HK-2 (cell line): ENCODE results near the gene ALDH3B2.
"Not testable (repeated sequence)": the region's sequence is repeated elsewhere in the genome, so short reads cannot be mapped to it uniquely, and the experiment has no call there.

Experiments
- DNase-seq: peaks from one replicate; pipeline ENCODE4 v3.0.0-alpha.2; 2018; ENCODE audit not compliant: unreplicated experiment

The ALDH3B2 gene

DNA sequence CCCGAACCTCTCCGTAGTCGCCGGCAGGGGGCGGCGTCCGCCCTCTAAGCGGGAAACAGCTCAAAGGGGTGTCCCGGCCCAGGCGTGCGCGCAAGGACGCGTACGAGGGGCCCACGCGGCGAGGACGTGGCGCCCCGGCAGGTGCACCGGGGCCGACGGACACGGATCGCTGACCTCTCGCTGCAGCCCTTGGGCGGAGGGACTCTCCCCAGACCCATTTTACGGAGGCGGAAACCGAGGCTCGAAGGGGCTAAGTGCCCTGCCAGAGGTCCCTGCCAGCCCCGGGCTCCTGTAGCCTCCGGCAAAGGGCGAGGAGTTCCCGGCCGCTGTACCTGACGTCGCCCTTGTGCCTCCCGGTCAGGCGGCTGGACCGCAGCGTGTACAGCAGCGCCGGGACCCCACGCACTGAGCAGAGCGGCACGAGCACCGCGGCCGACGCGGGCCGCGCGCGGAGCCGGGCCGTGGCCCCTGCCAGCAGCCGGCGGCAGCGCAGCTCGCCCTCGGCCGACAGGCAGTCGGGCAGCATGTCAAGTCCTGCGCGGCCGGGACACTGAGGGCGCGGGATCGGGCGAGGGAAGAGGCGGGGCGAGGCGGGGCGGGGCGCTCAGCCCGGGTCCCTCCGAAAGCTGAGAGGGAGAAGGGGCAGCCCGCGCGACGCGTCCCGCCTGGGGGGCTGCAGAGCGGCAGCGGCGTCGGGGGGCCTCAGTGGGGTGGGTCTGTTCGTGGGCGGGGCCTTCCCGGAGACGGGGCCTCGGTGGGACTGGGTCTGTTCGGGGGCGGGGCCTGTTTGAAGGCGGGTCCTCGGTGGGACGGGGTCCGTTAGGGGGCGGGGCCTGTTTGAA is 44.8 kb downstream of the ALDH3B2 start, which contains the start of gene NUDT8:
TSS of gene NUDT8 (minus strand) at position 552 of the 842 bp plus-strand sequence. CDS start at position 526, 26 bp downstream.
- DNase-seq: peak; percentile 76

DNA sequence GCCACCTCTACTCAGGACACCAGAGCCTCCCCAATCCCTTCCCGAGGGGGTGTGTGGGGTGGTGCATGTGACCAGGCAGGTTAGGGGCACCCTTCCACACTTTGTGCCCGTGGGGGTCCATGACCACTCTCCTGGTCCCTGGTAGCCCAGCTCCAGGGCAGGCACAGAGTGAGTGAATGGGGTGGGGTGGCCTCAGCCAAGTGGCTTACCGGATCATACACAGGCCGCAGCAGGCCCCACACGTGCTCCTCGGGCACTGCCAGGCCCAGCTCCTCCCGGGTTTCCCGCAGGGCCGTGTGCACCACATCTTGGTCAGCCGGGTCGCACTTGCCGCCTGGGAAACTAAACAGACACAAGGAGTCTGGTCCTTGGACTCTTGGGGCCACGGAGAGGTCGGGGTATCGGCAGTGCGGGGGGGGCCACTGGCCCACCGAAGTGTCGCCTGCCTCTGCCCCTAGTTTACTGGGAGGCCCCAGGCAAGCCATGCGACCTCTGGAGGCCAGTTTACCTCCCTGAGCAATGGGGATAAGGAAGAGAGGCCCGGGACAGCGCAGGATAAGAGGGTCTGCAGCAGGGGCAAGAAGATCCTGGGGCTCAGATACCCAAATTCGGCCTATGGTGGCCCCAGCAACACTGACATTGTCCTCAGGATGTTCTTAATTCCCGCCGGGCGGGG is 45.6 kb downstream of the ALDH3B2 start:
- peak; percentile 33 for DNase-seq

DNA sequence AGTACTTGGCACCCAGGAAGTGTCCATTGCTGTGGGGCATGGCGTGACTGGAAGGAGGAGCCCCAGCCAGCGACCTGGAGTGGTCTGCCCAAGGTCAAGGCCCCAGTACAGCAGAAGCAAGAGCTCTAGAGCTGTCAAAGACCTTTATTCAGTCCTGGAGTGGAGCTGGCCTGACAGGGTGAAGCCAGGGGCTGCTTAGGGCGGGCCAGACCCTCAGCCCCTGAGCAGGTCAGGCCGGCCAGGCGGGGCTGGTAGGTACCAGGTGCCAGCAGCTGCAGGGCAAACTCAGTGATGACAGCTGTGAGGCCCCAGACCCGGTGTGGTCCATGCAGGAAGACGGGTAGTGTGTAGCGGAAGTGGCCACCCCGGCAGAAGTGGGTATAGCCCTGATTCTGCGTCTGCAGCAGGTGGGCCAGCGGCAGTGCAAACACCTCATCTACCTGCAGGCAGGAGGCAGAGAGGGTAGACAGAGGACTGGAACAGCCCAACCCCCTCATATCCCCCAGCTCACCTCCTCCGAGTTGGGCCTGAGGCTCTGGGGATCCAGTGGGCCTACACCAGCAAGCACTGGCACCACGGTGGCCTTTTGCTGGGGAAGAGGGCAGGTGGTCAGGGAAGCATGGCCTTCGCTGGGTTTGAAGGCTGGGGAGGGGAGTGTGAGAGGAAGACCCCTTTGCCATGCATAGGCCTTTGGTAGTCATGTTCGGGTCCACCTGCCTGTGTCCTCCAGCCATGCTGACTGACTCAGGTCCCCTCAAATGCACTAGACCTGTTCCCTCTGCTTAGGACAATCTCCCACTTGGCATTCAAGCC is 46.4 kb downstream of the ALDH3B2 start:
- no peak for DNase-seq

DNA sequence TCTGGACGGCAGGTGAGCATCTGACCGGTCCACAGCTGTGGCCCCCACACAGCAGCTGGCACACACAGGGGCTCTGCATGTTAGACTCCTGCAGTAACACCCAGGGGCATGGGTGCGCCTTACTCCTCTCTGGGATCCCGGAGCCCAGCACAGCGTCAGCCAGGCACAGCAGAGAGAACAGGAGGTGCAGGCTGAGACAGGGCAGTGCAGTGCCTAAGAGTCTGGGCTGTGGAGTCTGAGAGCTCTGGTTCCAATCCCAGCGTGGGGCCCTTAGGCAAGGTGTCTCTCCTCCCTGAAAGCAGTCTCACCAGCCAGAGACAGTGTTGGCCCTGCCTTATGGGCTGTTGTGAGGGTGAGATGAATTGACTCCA is 47.0 kb downstream of the ALDH3B2 start:
- DNase-seq: no peak

DNA sequence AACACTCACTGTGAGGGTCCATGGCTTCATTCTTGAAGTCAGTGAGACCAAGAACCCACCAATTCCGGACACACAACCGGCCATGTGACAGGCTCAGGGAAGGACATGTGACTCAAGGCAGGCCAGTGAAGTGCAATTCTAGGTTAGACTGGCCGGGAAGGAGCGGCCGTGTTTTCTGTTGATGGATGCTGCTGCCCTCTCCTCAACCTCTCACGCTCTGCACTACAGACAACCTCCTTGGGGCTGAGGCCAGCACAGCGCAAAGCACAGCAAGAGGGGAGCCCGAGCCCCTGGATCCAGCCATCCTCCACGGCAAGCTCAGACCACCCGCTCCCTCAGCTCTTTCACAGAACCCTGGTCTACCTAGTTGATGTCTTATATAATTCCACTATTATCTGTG is 47.5 kb downstream of the ALDH3B2 start:
- DNase-seq: no peak

DNA sequence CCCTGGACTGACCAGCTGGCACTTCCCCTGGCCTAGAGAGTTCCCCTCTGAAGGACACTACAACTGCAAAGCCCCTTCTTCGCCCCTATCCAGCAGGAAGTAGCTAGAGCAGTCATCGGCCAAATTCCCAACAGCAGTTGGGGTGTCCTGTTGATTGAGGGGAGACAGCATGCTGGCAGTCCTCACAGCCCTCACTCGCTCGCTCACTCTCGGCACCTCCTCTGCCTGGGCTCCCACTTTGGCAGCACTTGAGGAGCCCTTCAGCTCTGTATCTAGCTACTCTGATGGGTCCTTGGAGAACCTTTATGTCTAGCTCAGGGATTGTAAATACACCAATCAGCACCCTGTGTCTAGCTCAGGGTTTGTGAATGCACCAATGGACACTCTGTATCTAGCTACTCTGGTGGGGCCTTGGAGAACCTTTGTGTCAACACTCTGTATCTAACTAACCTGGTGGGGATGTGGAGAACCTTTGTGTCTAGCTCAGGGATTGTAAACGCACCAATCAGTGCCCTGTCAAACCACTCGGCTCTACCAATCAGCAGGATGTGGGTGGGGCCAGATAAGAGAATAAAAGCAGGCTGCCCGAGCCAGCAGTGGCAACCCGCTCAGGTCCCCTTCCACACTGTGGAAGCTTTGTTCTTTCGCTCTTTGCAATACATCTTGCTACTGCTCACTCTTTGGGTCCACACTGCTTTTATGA is 48.1 kb downstream of the ALDH3B2 start:
- DNase-seq: not testable (repeated sequence)

DNA sequence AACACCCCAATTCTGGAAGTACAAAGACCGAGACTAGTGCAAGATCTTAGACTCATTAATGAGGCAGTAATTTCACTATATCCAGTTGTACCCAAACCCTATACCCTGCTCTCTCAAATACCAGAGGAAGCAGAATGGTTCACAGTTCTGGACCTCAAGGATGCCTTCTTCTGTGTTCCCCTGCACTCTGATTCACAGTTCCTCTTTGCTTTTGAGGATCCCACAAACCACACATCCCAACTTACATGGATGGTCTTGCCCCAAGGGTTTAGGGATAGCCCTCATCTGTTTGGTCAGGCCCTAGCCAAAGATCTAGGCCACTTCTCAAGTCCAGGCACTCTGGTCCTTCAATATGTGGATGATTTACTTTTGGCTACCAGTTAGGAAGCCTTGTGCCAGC is 50.6 kb downstream of the ALDH3B2 start:
- DNase-seq: not testable (repeated sequence)

DNA sequence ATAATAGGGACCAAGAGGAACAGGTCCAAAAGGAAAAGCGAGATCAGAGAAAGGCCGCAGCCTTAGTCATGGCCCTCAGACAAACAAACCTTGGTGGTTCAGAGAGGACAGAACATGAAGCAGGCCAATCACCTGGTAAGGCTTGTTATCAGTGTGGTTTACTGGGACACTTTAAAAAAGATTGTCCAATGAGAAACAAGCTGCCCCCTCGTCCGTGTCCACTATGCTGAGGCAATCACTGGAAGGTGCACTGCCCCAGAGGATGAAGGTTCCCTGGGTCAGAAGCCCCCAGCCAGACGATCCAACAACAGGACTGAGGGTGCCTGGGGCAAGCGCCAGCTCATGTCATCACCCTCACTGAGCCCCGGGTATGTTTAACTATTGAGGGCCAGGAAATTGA is 51.5 kb downstream of the ALDH3B2 start:
- not testable (repeated sequence) for DNase-seq

DNA sequence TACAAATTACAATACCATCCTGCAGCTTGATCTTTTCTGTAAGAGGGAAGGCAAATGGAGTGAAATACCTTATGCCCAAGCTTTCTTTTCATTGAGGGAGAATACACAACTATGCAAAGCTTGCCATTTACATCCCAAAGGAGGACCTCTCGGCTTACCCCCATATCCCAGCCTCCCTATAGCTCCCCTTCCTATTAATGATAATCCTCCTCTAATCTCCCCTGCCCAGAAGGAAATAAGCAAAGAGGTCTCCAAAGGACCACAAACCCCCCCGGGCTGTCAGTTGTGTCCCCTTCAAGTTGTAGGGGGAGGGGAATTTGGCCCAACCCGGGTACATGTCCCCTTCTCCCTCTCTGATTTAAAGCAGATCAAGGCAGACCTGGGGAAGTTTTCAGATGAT is 52.5 kb downstream of the ALDH3B2 start:
- not testable (repeated sequence) for DNase-seq

DNA sequence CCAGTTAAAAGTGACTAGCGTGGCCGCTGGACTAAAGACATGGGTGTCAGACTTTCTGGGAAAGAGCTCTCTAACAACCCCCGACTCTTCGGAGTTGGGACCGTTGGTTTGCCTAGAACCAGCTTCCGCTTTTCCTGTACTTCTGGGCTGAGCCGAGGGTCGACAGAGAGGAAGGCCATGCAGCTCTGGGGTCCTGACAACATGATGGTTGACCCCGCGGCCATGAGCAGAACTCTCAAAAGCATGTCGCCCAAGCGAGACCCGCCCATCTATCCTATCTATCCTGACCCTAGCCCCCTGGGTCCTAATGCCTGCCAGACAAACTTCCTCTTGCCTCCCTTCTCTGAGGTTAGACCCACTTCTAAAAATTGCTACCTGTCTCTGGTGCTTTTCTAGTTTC is 53.8 kb downstream of the ALDH3B2 start:
- DNase-seq: not testable (repeated sequence)

DNA sequence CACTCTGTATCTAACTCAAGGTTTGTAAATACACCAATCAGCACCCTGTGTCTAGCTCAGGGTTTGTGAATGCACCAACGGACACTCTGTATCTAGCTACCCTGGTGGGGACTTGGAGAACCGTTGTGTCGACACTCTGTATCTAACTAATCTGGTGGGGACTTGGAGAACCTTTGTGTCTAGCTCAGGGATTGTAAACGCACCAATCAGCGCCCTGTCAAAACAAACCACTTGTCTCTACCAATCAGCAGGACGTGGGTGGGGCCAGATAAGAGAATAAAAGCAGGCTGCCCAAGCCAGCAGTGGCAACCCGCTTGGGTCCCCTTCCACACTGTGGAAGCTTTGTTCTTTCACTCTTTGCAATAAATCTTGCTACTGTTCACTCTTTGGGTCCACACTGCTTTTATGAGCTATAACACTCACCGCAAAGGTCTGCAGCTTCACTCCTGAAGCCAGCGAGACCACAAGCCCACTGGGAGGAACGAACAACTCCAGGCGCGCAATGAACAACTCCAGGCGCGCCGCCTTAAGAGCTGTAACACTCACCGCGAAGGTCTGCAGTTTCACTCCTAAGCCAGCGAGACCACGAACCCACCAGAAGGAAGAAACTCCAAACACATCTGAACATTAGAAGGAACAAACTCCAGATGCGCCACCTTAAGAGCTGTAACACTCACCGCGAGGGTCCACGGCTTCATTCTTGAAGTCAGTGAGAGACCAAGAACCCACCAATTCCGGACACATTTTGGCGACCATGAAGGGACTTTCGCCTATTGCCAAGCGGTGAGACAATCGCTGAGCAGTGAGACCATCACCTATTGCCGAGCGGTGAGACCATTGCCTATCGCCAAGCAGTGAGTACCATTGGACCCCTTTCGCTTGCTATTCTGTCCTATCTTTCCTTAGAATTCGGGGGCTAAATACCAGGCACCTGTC is 54.5 kb downstream of the ALDH3B2 start:
- DNase-seq: not testable (repeated sequence)

DNA sequence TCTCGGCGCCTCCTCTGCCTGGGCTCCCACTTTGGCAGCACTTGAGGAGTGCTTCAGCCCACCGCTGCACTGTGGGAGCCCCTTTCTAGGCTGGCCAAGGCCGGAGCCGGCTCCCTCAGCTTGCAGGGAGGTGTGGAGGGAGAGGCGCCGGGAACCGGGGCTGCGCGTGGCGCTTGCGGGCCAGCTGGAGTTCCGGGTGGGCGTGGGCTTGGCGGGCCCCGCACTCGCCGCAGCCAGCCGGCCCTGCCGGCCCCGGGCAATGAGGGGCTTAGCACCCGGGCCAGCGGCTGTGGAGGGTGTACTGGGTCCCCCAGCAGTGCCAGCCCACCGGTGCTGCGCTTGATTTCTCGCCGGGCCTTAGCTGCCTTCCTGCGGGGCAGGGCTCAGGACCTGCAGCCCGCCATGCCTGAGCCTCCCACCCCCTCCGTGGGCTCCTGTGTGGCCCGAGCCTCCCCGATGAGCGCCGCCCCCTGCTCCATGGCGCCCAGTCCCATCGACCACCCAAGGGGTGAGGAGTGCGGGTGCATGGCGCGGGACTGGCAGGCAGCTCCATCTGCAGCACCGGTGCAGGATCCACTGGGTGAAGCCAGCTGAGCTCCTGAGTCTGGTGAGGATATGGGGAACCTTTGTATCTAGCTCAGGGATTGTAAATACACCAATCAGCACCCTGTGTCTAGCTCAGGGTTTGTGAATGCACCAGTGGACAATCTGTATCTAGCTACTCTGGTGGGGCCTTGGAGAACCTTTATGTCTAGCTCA is 55.3 kb downstream of the ALDH3B2 start:
- DNase-seq: not testable (repeated sequence)

DNA sequence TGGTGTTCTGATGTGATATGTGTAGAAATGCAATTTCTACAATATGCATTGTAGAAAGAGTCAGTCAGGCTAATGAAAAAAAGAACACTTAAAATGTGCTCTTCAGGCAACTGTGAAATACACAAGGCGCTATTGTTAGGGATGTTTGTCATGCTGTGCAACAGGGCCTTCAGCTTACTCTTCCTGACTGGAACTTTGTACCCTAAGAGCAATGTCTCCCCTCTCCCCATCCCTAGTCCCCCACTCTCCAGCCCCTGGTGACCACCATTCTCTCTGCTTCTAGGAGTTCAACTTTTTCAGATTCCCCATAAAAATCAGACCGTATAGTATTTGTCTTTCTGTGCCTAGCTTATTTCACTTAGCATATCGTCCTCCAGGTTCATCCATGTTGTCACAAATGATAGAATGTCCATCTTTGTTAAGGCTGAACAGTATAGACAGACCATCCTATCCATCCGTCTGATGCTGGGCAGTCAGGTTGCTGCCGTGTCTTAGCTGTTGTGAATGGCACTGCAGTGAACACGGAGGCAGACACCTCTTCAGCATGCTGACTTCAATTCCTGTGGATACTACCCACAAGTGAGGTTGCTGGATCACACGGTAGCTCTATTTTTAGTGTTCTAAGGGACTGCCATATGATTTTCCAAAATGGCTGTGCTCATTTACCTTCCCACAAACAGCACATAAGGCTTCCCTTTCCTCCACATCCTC is 57.0 kb downstream of the ALDH3B2 start:
- DNase-seq: no peak

DNA sequence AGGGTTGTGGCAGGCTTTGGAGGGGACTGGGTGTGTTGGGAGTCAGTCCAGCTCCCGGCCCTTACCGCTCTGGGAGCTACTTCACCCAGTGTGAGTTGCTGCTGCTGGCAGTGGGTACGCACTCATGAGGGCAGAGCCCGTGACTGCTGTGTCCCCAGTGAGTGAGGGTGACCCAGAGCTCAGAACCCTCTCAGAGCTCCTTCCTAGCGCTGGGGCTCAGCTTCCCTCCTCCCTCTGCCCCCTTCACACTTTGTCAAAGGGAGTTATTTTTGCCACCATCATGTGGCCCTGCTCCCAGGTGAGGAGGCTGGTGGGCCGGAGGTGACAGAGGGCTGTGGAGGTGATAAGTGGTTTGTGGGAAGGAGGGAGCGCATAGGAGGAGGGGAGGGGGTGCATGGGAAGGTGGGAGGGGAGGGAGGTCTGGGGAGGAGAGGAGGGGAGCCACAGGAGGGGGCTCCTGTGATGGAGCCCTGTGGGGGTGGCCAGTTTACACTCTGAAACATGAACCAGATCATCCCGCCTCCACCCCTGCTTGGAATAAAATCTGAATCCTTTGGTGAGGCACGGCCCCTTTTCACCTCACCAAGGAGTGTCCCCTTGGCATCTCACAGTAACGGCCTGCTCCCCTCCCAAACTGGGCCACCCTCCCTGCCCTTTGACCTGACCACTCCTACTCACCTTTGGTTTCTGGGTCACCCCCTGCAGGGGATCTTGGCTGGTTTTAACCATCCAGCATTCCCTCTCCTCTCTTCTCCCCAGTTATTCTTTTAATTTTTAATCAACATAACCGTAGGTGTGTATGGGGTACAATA is 57.8 kb downstream of the ALDH3B2 start:
- no peak for DNase-seq

DNA sequence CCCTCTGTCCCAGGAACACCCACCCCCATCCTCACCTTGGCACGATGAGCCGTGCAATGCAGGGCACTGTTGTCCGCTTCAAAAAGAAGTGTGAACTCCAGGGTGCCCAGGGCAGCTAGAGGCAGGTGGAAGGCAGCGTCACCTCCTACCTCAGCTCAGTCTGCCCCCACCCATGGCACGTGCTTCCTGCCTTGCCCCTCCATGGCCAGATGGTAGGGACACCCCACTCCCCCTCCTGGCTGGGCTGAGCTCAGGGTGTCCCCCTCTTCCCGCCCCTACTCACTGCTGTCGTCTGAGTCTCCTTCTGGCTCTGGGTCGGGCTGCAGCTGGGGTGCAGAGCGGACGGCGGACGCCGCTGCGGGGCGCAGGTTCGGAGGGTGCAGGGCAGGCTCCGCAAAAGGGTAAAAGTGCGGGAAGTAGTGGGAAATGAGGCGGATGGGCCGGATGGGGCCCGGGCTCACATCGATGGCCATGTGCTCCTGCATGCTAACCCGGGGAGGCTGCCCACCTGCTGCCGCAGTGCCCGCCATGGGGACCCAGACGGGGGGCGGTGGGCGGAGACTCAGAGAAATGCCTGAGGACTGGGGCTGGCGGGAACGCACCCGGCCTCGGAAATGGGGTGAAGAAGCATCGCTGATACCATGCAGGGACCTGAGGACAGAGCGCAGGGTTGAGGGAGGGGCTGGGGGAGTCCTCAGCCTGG is 58.5 kb downstream of the ALDH3B2 start:
- DNase-seq: no peak

DNA sequence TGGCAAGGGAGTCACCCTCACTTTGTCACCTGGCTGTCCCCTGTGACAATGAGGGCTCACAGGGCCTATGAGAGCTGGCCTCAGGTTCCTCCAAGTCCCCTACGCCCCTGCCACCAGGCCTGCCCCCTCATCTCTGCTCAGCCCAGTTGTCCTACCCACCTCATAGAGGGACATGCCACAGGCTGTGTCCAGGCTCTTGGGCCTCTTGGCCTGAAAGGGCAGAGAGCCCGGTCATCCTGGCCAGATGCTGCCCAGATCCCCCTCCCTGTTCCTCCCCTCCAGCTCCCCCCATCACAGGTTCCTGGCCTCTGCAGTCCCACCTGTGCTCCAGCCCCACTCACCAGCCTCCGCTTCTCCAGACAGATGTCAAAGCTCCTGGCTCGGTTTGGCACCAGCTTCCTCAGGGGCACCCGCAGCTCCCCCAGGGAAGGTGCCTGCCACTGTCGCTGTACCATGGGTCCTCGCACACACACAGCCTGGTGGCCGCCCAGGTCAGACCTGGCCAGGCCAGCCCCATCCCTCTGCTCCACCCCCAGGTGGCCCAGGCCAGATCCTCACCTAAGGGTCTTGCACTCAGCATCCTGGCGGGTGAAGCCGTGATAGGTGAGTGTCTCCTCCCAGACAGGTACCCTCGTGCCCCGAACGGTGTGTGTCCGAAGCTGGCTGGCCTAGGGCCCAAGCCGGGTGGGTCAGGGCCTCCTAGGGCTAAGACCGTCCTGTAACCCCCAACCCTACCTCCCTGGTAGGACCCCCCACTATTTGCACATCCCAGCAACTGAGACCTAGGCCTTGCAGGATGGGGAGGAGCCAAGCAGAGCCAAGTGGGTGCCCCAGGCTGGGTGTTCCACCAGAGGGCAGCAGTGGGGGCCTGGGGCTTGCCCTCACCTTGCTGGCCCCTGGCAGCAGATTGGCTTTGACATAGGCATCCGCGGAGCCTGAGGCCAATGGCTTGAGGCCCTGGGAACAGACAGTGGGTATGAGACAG is 59.4 kb downstream of the ALDH3B2 start:
- DNase-seq: peak; percentile 41
